Vagina (tissue), 2 donors: Measurements from ENCODE around the gene DNAH6.

Experiments
- CTCF ChIP-seq, 3 experiments: fragments of 450-650 bp in 2 of 3; fragments of 200-600 bp in 1 of 3; sonication (generic) in 1 of 3; IDR thresholded peaks; one replicate each; pipeline ENCODE4 v1.5.1; 2017 to 2019; ENCODE audit warnings: antibody characterized with exemption in 3 of 3, mild to moderate bottlenecking in 2 of 3, moderate library complexity in 2 of 3
- POLR2A ChIP-seq, 2 donors: fragments of 450-650 bp; IDR thresholded peaks; one replicate each; pipeline ENCODE4 v1.6.1; 2017; ENCODE audit warnings: antibody characterized with exemption in 2 of 2, mild to moderate bottlenecking in 2 of 2, moderate library complexity in 2 of 2
- POLR2AphosphoS5 ChIP-seq, 2 donors: sonication (generic); formaldehyde crosslinking; IDR thresholded peaks; one replicate each; pipeline ENCODE4 v1.9.0; 2017; ENCODE audit warnings: antibody characterized with exemption in 2 of 2, mild to moderate bottlenecking in 2 of 2, low read depth in 1 of 2; ENCODE audit not compliant: insufficient read depth in 1 of 2

- TF ChIP-seq CTCF (IDR thresholded peaks at IDR 0.05) (no peak), POLR2AphosphoS5 (IDR thresholded peaks at IDR 0.05; ENCODE audit: insufficient read depth in 1 of 2, low read depth in 1 of 2) (no peak), POLR2A (IDR thresholded peaks at IDR 0.05) (no peak)
Measured at GRCh38 chr2:84690225-84690624, 173.9 kb downstream of the DNAH6 start.
